Activated CD8-positive, alpha-beta memory T cell treated with anti-CD3 and anti-CD28 coated beads for 1 hour (primary cell): ENCODE measurements around the gene ROBO2.

Experiments used
- DNase-seq, 2 donors: peaks; one replicate each; pipeline ENCODE4 v3.0.0-alpha.2; 2020; ENCODE audit warnings: low read depth in 1 of 2; ENCODE audit errors: extremely low read depth in 1 of 2

The ROBO2 gene, protein sequence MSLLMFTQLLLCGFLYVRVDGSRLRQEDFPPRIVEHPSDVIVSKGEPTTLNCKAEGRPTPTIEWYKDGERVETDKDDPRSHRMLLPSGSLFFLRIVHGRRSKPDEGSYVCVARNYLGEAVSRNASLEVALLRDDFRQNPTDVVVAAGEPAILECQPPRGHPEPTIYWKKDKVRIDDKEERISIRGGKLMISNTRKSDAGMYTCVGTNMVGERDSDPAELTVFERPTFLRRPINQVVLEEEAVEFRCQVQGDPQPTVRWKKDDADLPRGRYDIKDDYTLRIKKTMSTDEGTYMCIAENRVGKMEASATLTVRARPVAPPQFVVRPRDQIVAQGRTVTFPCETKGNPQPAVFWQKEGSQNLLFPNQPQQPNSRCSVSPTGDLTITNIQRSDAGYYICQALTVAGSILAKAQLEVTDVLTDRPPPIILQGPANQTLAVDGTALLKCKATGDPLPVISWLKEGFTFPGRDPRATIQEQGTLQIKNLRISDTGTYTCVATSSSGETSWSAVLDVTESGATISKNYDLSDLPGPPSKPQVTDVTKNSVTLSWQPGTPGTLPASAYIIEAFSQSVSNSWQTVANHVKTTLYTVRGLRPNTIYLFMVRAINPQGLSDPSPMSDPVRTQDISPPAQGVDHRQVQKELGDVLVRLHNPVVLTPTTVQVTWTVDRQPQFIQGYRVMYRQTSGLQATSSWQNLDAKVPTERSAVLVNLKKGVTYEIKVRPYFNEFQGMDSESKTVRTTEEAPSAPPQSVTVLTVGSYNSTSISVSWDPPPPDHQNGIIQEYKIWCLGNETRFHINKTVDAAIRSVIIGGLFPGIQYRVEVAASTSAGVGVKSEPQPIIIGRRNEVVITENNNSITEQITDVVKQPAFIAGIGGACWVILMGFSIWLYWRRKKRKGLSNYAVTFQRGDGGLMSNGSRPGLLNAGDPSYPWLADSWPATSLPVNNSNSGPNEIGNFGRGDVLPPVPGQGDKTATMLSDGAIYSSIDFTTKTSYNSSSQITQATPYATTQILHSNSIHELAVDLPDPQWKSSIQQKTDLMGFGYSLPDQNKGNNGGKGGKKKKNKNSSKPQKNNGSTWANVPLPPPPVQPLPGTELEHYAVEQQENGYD (N-terminal part only)

DNA sequence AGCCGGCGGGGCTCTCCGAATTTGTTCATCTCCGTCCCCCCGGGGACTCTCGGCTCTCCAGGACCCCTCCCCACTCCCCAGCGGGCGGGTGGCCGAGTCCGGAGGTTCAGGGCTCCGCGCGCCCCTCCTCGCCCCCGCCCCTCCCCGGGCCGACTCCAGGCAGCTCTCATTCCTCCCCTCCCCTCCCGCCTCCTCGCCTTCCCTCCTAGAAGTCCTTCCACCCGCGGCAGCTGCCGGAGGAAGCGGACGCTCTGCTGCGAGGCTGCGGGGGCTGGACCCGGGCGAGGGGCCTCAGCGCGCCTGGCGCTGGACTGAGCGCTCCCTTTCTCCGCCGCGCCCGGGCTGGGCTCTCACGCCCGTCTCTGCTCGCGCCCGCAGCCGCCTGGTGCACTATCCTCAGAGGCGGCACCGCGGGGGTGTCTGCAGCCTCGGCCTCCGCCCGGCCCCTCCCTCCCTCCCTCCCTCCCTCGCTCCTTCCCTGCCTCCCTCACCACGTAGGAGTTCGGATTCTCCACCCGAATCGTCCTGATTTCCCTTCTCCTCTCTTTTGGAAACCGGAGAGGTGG, at the start of gene ROBO2:
Gene ROBO2, plus strand, starts transcription at position 494 of the 566 bp plus-strand sequence. CDS start 687 bp downstream, outside the sequence.
- no peak for DNase-seq

DNA sequence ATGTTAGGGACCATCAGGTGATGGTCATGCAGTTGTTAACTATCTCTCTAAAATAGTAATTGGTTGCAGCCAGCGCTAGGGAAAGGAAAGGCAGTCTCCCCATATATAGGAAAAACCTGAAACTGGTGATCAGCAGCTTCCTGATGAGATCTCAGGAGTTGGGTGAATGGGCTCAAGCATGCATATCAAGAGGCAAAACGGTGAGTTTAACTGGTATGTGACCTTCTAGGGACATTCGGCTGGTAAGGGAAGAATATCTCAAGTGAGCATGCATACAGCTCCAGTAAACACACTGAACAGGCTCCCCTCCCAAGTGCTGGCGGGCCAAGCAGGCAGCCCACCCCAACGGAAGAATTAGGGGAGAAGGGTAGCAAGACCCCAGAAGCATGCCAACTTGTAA, 49.3 kb upstream of the ROBO2 start:
- DNase-seq = no peak

DNA sequence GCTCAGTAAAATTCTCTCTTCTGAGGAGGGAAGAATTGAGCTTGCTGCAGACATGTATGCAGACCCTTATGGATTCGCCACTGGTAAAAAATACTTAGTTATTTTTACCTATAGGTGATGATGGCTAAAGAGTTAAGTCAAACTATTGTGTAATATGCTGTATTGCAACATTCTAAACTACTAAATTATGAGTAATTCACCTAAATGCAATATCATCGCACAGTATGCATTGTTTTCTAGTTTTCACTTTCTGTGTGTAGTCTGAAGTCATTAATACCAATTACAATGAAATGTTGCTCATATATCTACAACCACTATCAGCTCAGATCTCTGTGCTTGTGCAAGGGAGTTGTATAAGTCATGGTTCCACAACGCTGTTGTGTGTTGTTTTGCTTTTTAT, 48.7 kb upstream of the ROBO2 start:
- no peak for DNase-seq

DNA sequence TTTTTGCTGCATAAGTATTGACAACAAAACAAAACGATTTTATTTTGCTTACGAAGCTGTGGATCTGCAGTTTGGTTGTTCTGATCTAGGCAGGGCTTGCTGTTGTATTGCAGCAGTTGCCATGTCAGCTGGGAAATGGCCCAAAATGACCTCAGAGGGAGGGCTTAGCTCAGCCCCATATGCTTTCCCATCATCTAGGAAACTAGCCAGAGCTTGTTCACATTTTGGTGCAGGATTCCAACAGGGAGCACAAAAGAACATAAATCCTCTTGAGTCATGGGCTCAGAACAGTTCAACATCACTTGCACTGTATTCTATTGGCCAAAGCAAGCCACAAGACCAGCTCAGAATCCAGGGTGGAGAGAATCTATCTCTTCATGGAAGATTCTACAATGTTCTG, 42.2 kb upstream of the ROBO2 start:
- no peak for DNase-seq

GRCh38 chr3:76998555-76998954, 41.3 kb upstream of the ROBO2 start:
- no peak for DNase-seq

DNA sequence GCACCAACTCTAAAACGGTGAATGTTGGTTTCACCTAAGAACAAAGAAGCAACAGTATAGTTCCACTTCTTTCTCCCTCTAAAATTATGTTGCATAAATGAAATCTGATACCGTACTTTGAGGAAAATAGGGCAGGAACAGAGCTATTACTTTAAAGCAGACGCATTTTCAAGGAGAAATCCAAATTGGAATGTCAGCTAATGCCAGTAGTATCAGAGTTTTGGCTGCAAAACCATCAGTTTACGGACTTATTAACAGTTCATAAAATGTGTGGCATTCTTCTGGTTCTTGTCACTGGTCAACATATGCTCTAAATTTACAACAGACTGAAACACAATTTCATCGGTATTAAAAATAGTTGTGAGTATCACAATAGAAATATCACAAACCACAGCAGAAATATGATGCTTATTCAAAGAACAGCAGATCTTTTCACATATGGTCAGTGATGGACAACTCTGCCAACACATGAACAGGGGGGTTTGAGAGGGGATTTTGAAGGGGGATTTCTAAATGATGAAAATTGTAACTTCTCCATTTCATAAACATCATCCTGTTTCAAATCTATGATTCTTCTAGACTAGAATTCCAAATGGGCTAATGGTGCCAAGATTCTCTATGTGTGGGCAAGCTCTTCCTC, 38.7 kb upstream of the ROBO2 start:
- no peak for DNase-seq

GRCh38 chr3:77014226-77014625, 25.7 kb upstream of the ROBO2 start:
- DNase-seq = no peak

DNA sequence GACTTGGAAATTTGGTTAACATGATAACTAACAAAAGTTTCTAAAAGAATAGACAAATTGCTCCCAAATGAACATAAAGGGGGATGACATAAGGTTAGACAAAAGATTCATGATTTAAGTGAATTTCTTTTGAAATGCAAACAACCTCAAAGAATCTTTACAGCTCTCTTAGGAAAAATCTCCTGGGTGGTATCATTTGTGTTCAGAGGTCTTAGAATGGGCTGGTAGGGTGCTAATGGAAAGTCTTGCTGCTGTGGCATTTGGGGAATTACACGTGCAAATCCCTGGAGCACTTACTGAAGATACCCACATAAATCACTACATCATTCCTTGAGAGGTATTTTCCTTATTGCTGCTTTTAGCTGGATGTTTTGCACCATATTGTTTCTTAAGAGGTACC, 14.4 kb upstream of the ROBO2 start:
- DNase-seq = no peak

DNA sequence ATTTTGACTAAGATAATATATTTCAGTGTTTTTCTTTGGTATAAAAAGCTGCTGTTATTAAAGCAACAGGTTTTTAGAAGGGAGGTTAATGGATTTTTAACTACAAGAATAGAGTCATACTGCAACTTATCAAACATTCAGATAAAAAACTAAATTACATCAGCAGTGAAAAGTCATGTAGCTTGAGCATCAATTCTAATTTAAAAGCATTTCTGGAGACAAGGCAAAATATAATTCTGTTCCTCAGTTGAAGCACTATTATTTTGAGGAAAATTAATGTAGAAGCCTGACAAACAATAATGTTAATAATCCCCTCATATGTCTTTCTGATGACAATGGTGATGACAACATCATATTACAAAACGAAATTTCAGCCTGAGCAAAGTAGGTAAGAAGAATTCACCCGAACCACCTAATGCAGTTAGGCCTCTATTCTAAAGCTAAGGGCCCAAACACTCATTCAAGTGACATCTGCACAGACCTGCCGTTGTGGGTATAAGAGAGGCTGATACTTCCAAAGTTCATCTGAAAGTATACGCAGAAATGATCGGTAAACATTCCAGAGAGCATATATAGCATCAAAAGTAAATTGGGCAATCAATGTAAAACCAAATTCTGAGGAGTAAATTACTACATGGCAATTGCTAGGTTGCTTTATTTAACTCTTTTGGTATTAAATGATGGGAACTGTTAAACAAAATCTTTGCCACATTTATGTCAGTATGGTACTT, 12.8 kb upstream of the ROBO2 start:
- no peak for DNase-seq

DNA sequence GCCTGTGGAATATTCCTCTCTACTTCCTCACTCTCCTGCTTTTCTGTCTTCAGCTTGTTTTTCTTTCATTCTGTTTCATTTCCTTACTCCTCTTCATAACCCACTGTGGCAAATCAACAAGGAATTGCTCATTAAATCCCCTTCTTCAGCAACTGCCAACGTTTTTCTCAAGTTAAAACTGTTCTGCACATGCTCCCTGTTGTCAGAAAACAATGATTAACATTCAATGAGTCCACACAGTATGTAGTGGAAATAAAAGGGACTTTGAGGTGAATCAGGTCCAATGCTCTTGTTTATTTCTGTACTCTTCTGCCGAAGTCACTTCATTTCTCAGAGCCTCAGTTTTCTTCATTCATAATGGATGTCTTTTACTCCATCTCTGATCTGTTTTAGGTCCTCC, 11.9 kb upstream of the ROBO2 start:
- DNase-seq = no peak

GRCh38 chr3:77038468-77038929, 1.4 kb upstream of the ROBO2 start:
- no peak for DNase-seq

GRCh38 chr3:77038930-77039605, 831 bp upstream of the ROBO2 start:
- DNase-seq = no peak

DNA sequence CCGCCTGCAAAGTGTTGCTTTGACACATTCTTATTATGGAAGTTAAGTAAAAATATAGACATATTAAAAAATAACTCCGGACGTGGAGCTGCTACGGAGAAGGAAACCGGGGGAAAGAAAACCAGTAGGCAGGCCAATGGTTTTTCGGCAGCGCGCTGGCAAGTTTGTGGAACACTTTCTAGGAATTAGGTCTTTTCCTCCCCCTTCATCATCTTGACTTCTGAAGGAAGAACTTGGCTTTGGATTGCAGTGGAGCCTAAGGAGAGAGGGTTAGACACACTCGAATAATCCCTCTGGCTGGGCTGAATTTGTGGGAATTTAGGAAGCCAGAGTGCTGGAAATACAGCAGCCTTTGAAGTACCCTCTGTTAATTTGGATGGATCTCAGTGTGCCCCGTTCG, 317 bp downstream of the ROBO2 start:
- DNase-seq = no peak

- no peak for DNase-seq
These were observed 1.2 kb downstream of the ROBO2 start for GRCh38 chr3:77040926-77041722.

DNA sequence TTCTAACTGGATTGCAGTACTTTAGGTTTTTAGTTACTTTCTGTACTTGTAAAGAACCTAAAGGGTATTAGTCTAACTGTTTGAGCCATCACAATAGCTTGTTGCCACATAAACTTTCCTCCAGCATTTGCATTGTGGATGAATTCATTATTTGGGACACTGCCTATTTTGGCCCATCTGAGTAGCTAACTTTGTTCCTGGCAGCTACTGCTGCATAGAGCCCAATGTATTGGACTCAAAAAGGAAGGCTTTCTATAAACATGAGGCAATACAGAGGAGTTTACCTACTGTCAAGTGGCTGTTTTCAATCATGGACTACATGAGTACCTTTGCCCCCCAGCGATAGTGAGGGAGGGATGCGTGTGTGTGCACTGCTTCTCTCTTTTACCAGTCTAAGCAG, 1.9 kb downstream of the ROBO2 start:
- DNase-seq = no peak

DNA sequence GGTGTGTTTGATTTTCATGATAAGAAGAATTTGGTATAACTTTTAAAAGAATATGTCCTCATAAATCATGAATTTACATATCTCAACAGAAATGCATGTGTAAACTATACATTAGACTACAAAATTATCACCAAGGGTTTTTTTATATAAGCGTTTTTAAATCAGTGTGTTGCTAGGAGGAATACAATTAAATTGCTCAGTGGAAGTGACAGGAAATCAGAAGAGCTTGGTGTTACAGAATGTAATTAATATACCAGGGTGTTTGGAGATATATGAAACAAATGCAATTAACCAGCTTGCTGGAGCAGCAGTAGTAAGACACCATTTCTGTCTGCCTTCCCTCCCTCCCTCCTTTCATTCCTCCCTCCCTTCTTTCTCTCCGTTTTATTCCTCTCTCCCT, 2.4 kb downstream of the ROBO2 start:
- no peak for DNase-seq

DNA sequence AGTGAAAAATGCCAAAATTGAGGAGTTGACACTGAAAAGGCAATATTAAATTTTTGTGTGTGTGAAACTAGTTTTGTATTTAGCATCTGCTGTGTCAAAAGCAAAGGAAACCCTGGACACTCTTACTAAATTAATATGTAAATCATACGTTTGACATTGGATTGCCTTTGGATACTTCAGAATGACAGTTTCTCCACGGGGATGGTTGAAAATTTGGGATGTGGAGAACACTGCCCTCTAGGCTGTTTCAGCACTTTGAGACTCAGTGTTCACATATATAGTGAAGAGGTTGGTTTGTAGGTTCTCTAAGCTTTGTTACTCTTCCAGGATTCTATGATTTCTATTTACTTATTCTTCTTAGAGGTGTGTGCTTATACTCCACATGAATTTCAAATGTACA, 3.0 kb downstream of the ROBO2 start:
- no peak for DNase-seq

DNA sequence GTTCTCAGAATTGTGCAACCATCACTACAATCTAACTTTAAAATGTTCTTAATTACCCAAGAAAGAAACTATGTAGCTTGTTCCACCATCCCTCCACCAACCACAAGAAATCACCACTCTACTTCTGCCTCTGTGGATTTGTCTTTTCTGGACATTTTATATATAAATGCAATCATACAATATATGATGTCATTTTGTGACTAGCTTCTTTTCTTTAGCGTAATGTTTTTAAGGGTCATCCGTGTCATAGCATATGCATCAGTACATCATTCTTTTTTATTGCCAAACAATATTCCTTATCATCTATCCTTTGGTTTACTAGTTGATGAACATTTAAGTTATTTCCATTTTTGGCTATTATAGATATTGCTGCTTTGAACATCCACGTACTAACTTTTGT, 5.8 kb downstream of the ROBO2 start:
- no peak for DNase-seq

DNA sequence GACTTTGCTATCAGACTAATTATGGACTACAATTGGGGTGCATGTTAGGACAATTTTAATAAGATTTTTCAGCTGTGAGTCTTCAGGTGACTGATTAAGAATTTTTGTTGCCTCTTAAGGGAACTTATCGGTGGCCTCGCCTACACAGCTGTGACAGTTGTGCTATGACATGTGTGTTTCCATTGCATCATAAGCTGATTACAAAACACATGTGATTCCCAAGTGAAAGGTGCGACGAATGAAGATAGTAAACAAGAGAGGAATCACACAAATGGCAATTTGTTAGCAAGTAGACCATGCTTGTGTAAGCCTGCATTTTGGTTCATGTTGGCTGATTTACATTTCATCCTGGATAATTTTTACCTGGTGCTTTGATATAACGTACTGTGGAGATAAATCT, 8.3 kb downstream of the ROBO2 start:
- no peak for DNase-seq
